Raji (cell line): Measurements from ENCODE around the gene EVI5.

Experiments
- POLR2A ChIP-seq: IDR thresholded peaks from 2 replicates; pipeline ENCODE4 v1.6.1; 2011; ENCODE audit warnings: low read depth, low read length, control low read depth; ENCODE audit not compliant: insufficient read depth

EVI5 gene

GRCh38 chr1:92480200-92480812, 304.6 kb downstream of the EVI5 start:
- TF ChIP-seq POLR2A, result no peak

- TF ChIP-seq POLR2A, result no peak
These were observed 305.3 kb downstream of the EVI5 start for GRCh38 chr1:92479587-92479986.

GRCh38 chr1:92478393-92478792, 306.5 kb downstream of the EVI5 start:
- no peak for TF ChIP-seq POLR2A

GRCh38 chr1:92476071-92476631, 308.8 kb downstream of the EVI5 start:
- no peak for TF ChIP-seq POLR2A

- TF ChIP-seq POLR2A, result no peak
These were observed 309.9 kb downstream of the EVI5 start for GRCh38 chr1:92475029-92475428.

GRCh38 chr1:92473781-92474495, 311.0 kb downstream of the EVI5 start:
- no peak for TF ChIP-seq POLR2A

GRCh38 chr1:92470216-92470615, 314.7 kb downstream of the EVI5 start:
- no peak for TF ChIP-seq POLR2A

GRCh38 chr1:92466683-92467352, 318.1 kb downstream of the EVI5 start:
- no peak for TF ChIP-seq POLR2A

- no peak for TF ChIP-seq POLR2A
These were observed 319.7 kb downstream of the EVI5 start for GRCh38 chr1:92465256-92465647.

GRCh38 chr1:92464588-92465255, 320.2 kb downstream of the EVI5 start:
- TF ChIP-seq POLR2A, result no peak

GRCh38 chr1:92461364-92462097, 323.4 kb downstream of the EVI5 start:
- TF ChIP-seq POLR2A, result no peak

- no peak for TF ChIP-seq POLR2A
These were observed 325.0 kb downstream of the EVI5 start for GRCh38 chr1:92459871-92460320.
